HepG2 (cell line): Measurements from ENCODE around the gene NUPR2. TPM values are rescaled to one million over a fixed set of nuclear protein-coding genes. Genes with fewer than 3 reads are reported as not detected.

Experiments used
- ARNTL ChIP-seq: sonication (generic); formaldehyde crosslinking; IDR thresholded peaks from 2 replicates; pipeline ENCODE4 v1.4.0; 2020; ENCODE audit warnings: mild to moderate bottlenecking, missing genetic modification reagents
- BCL3 ChIP-seq: sonication (generic); formaldehyde crosslinking; IDR thresholded peaks from 2 replicates; pipeline ENCODE4 v1.5.1; 2020; ENCODE audit warnings: mild to moderate bottlenecking, missing genetic modification reagents, moderate library complexity
- FOXC1 ChIP-seq: sonication (generic); formaldehyde crosslinking; IDR thresholded peaks from 2 replicates; pipeline ENCODE4 v1.8.0; 2022; ENCODE audit warnings: mild to moderate bottlenecking, missing genetic modification reagents, borderline replicate concordance
- GABPB1 ChIP-seq: IDR thresholded peaks from 2 replicates; pipeline ENCODE4 v1.6.1; 2016; ENCODE audit warnings: mild to moderate bottlenecking, missing genetic modification reagents, moderate library complexity, missing compliant biosample characterization
- HOXA3 ChIP-seq: sonication (generic); formaldehyde crosslinking; IDR thresholded peaks from 2 replicates; pipeline ENCODE4 v1.5.0; 2020; ENCODE audit warnings: missing genetic modification reagents
- NR2C2 ChIP-seq: sonication (generic); formaldehyde crosslinking; IDR thresholded peaks from 2 replicates; pipeline ENCODE4 v1.4.0; 2020; ENCODE audit warnings: missing genetic modification reagents, mild to moderate bottlenecking, moderate library complexity, borderline replicate concordance
- RAD21 ChIP-seq: fragments of 450-650 bp; formaldehyde crosslinking; IDR thresholded peaks from 2 replicates; pipeline ENCODE4 v1.5.0; 2020; ENCODE audit warnings: mild to moderate bottlenecking
- ZFX ChIP-seq: sonication (generic); formaldehyde crosslinking; IDR thresholded peaks from 2 replicates; pipeline ENCODE4 v1.4.0; 2020; ENCODE audit warnings: mild to moderate bottlenecking, low read depth, missing genetic modification reagents, moderate library complexity
- ZNF251 ChIP-seq: sonication (generic); formaldehyde crosslinking; IDR thresholded peaks from 2 replicates; pipeline ENCODE4 v1.9.0; 2021; ENCODE audit warnings: mild to moderate bottlenecking, missing genetic modification reagents
- ZNF317 ChIP-seq: sonication (generic); formaldehyde crosslinking; IDR thresholded peaks from 2 replicates; pipeline ENCODE4 v1.5.0; 2020; ENCODE audit warnings: mild to moderate bottlenecking, missing genetic modification reagents
- ZNF576 ChIP-seq: sonication (generic); formaldehyde crosslinking; IDR thresholded peaks from 2 replicates; pipeline ENCODE4 v1.4.0; 2020; ENCODE audit warnings: mild to moderate bottlenecking, missing genetic modification reagents
- ZNF704 ChIP-seq: sonication (generic); formaldehyde crosslinking; IDR thresholded peaks from 2 replicates; pipeline ENCODE4 v1.8.1; 2023; ENCODE audit warnings: mild to moderate bottlenecking, inconsistent platforms, moderate library complexity, missing genetic modification reagents, borderline replicate concordance
- polyA plus RNA-seq, 8 experiments: library from polyadenylated mRNA; depleted of rRNA in 3 of 8; stranded (reverse) in 7 of 8; unstranded in 1 of 8; fragments of >200 nt; fragmentation: Illumina TruSeq in 4 of 8; extraction: Trizol in 4 of 8; gene quantifications; 2 replicates each; pipeline versions ENCODE4 v1.2.1 to v1.2.3, GENCODE V29; 2011 to 2016; ENCODE audit warnings: low read depth in 4 of 8, missing spikeins in 1 of 8, mixed read lengths in 1 of 8; ENCODE audit not compliant: insufficient read depth in 1 of 8
- total RNA-seq, 5 experiments: library from RNA; depleted of rRNA; stranded (reverse); fragments of >200 nt; fragmentation: Illumina TruSeq; extraction: Trizol; gene quantifications; 2 replicates each; pipeline ENCODE4 v1.2.3, GENCODE V29; 2016; ENCODE audit warnings: low read depth in 1 of 5
- TF ChIP-seq, protein P1 (sequence below): sonication (generic); formaldehyde crosslinking; IDR thresholded peaks from 2 replicates; pipeline ENCODE4 v1.4.0; 2020; ENCODE audit warnings: mild to moderate bottlenecking, missing genetic modification reagents, borderline replicate concordance
- TF ChIP-seq, protein P2 (sequence below), 2 experiments: sonication (generic) in 1 of 2; formaldehyde crosslinking in 1 of 2; IDR thresholded peaks; 2 replicates each; pipeline versions ENCODE4 v1.6.1 to v1.9.0; 2014 to 2022; ENCODE audit warnings: antibody characterized with exemption in 1 of 2, borderline replicate concordance in 1 of 2, inconsistent platforms in 1 of 2, low read depth in 1 of 2, missing genetic modification reagents in 1 of 2
- TF ChIP-seq, protein P3 (sequence below): sonication (generic); formaldehyde crosslinking; conservative IDR thresholded peaks from 2 replicates; pipeline ENCODE4 v1.8.0; 2022; ENCODE audit warnings: mild to moderate bottlenecking, moderate library complexity, missing genetic modification reagents

Gene NUPR2
- total and polyA plus RNA-seq, 2 of the 13 experiments (the other 11 are each of a cell fraction or from before 2014, with no cell fraction given) = not detected

DNA sequence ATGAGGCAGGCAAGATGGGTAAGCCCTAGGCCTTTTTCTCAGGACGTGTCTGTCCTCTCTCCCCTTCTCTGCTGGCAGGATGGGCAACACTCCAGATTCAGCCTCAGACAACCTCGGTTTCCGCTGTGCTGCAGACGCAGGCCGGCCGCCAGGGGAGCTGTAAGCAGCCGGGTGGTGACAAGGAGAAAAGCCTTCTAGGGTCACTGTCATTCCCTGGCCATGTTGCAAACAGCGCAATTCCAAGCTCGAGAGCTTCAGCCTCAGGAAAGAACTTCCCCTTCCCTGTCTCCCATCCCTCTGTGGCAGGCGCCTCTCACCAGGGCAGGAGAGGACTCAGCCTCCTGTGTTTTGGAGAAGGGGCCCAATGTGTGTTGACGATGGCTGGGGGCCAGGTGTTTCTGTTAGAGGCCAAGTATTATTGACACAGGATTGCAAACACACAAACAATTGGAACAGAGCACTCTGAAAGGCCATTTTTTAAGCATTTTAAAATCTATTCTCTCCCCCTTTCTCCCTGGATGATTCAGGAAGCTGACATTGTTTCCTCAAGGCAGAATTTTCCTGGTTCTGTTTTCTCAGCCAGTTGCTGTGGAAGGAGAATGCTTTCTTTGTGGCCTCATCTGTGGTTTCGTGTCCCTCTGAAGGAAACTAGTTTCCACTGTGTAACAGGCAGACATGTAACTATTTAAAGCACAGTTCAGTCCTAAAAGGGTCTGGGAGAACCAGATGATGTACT lies 36.6 kb downstream of the NUPR2 start (continued):
- TF ChIP-seq, protein P1, sequence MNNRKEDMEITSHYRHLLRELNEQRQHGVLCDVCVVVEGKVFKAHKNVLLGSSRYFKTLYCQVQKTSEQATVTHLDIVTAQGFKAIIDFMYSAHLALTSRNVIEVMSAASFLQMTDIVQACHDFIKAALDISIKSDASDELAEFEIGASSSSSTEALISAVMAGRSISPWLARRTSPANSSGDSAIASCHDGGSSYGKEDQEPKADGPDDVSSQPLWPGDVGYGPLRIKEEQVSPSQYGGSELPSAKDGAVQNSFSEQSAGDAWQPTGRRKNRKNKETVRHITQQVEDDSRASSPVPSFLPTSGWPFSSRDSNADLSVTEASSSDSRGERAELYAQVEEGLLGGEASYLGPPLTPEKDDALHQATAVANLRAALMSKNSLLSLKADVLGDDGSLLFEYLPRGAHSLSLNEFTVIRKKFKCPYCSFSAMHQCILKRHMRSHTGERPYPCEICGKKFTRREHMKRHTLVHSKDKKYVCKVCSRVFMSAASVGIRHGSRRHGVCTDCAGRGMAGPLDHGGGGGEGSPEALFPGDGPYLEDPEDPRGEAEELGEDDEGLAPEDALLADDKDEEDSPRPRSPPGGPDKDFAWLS = no peak
- TF ChIP-seq HOXA3 (0 out of 2 replicates have a peak, but pooled peaks have one; percentile 16), ZNF251 (CRISPR knock-in tag) (no peak), GABPB1 (CRISPR knock-in tag) (peak; percentile 33; the same call in 1 of the 2 replicates), ARNTL (peak; percentile 41; the same call in 1 of the 2 replicates), ZFX (peak; percentile 34), FOXC1 (CRISPR knock-in tag) (no peak), RAD21 (CRISPR knock-in tag) (no peak), ZNF576 (no peak), NR2C2 (CRISPR knock-in tag) (peak; percentile 48; the same call in 1 of the 2 replicates), ZNF317 (CRISPR knock-in tag) (peak; percentile 40; the same call in 1 of the 2 replicates), ZNF704 (no peak), BCL3 (CRISPR knock-in tag) (no peak)
- TF ChIP-seq, protein P2, sequence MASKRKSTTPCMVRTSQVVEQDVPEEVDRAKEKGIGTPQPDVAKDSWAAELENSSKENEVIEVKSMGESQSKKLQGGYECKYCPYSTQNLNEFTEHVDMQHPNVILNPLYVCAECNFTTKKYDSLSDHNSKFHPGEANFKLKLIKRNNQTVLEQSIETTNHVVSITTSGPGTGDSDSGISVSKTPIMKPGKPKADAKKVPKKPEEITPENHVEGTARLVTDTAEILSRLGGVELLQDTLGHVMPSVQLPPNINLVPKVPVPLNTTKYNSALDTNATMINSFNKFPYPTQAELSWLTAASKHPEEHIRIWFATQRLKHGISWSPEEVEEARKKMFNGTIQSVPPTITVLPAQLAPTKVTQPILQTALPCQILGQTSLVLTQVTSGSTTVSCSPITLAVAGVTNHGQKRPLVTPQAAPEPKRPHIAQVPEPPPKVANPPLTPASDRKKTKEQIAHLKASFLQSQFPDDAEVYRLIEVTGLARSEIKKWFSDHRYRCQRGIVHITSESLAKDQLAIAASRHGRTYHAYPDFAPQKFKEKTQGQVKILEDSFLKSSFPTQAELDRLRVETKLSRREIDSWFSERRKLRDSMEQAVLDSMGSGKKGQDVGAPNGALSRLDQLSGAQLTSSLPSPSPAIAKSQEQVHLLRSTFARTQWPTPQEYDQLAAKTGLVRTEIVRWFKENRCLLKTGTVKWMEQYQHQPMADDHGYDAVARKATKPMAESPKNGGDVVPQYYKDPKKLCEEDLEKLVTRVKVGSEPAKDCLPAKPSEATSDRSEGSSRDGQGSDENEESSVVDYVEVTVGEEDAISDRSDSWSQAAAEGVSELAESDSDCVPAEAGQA (IDR thresholded peaks at IDR 0.05; ENCODE audit: low read depth) = no peak
- TF ChIP-seq, protein P2 (CRISPR knock-in tag; IDR thresholded peaks at IDR 0.05; ENCODE audit: borderline replicate concordance) = no peak
- TF ChIP-seq, protein P3, sequence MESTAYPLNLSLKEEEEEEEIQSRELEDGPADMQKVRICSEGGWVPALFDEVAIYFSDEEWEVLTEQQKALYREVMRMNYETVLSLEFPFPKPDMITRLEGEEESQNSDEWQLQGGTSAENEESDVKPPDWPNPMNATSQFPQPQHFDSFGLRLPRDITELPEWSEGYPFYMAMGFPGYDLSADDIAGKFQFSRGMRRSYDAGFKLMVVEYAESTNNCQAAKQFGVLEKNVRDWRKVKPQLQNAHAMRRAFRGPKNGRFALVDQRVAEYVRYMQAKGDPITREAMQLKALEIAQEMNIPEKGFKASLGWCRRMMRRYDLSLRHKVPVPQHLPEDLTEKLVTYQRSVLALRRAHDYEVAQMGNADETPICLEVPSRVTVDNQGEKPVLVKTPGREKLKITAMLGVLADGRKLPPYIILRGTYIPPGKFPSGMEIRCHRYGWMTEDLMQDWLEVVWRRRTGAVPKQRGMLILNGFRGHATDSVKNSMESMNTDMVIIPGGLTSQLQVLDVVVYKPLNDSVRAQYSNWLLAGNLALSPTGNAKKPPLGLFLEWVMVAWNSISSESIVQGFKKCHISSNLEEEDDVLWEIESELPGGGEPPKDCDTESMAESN (CRISPR knock-in tag) = no peak
